IPS DF 19.7 (cell line): Measurements from ENCODE around the gene SLC25A30.
"Not testable (repeated sequence)": the region's sequence is repeated elsewhere in the genome, so short reads cannot be mapped to it uniquely, and the experiment has no call there.

Experiments
- DNase-seq: peaks from one replicate; pipeline ENCODE4 v3.0.0-alpha.2; 2013; ENCODE audit warnings: low read depth, low spot score

Gene SLC25A30

GRCh38 chr13:45391926-45392325 is 26.2 kb downstream of the SLC25A30 start:
- no peak for DNase-seq

GRCh38 chr13:45391128-45391527 is 27.0 kb downstream of the SLC25A30 start:
- DNase-seq, result not testable (repeated sequence)

- DNase-seq, result not testable (repeated sequence)
Observed at GRCh38 chr13:45390348-45390747, 27.8 kb downstream of the SLC25A30 start.

GRCh38 chr13:45388664-45389063 is 29.5 kb downstream of the SLC25A30 start:
- no peak for DNase-seq

- not testable (repeated sequence) for DNase-seq
Observed at GRCh38 chr13:45386892-45387575, 31.1 kb downstream of the SLC25A30 start.

- no peak for DNase-seq
Observed at GRCh38 chr13:45385907-45386553, 32.1 kb downstream of the SLC25A30 start.

- no peak for DNase-seq
Observed at GRCh38 chr13:45385320-45385719, 32.9 kb downstream of the SLC25A30 start.

- DNase-seq, result no peak
Observed at GRCh38 chr13:45384474-45385174, 33.5 kb downstream of the SLC25A30 start.

GRCh38 chr13:45382739-45383138 is 35.4 kb downstream of the SLC25A30 start:
- DNase-seq, result not testable (repeated sequence)

- DNase-seq, result no peak
Observed at GRCh38 chr13:45381196-45381595, 37.0 kb downstream of the SLC25A30 start.

- not testable (repeated sequence) for DNase-seq
Observed at GRCh38 chr13:45380708-45381107, 37.5 kb downstream of the SLC25A30 start.

GRCh38 chr13:45379516-45379915 is 38.7 kb downstream of the SLC25A30 start:
- DNase-seq, result not testable (repeated sequence)

GRCh38 chr13:45378786-45379185 is 39.4 kb downstream of the SLC25A30 start:
- not testable (repeated sequence) for DNase-seq

- not testable (repeated sequence) for DNase-seq
Observed at GRCh38 chr13:45377314-45377713, 40.9 kb downstream of the SLC25A30 start.

GRCh38 chr13:45376651-45377050 is 41.5 kb downstream of the SLC25A30 start:
- DNase-seq, result not testable (repeated sequence)

GRCh38 chr13:45374917-45375316 is 43.3 kb downstream of the SLC25A30 start:
- no peak for DNase-seq

- DNase-seq, result no peak
Observed at GRCh38 chr13:45373162-45373547, 45.0 kb downstream of the SLC25A30 start.

- no peak for DNase-seq
Observed at GRCh38 chr13:45372189-45373161, 45.7 kb downstream of the SLC25A30 start.

- DNase-seq, result peak; percentile 56
Observed at GRCh38 chr13:45370922-45371406, 47.2 kb downstream of the SLC25A30 start.

- no peak for DNase-seq
Observed at GRCh38 chr13:45369116-45369515, 49.1 kb downstream of the SLC25A30 start.

GRCh38 chr13:45368571-45368970 is 49.6 kb downstream of the SLC25A30 start:
- DNase-seq, result no peak
